Measurements from ENCODE around the gene ELAVL1. TPM values are rescaled to one million over a fixed set of nuclear protein-coding genes. Genes with fewer than 3 reads are reported as not detected.

ELAVL1 gene
- total and polyA plus RNA-seq, 2 donors, result 36.7 to 41.1 TPM

DNA sequence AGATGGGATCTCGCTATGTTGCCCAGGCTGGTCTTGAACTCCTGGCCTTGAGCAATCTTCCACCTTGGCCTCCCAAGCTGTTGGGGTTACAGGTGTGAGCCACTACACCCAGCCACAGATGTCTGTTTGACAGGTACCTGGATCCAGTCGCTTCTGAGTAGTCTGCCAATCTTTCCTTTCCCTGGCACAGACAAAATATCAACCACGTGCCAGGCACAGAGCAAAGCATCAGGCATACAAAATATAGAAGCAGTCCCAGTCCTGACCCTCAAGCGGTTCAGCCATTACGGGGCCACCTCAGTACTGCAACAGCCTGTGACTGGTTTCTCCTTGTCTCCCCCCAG, 3.8 kb downstream of the ELAVL1 start:
- H3K27ac ChIP-seq (ENCODE audit: low read depth), result peak overlapping the region; percentile 4
- DNase-seq (ENCODE audit: extremely low spot score), result no peak
- WGBS, result 78% methylated on average over 5 of the region's 5 CpGs
- no peak overlapping the region for H3K4me3 ChIP-seq (ENCODE audit: low read depth, low read length)
- H3K36me3 ChIP-seq (ENCODE audit: insufficient read depth), result no peaks in the 10 kb centered on the region
- H3K4me1 ChIP-seq (ENCODE audit: insufficient read depth), result no peaks in the 10 kb centered on the region

- H3K4me3 ChIP-seq (ENCODE audit: low read depth, low read length), result no peak overlapping the region
- WGBS, result 73% methylated on average over 6 of the region's 6 CpGs
These were observed 5.0 kb downstream of the ELAVL1 start for GRCh38 chr19:8000298-8001038.

DNA sequence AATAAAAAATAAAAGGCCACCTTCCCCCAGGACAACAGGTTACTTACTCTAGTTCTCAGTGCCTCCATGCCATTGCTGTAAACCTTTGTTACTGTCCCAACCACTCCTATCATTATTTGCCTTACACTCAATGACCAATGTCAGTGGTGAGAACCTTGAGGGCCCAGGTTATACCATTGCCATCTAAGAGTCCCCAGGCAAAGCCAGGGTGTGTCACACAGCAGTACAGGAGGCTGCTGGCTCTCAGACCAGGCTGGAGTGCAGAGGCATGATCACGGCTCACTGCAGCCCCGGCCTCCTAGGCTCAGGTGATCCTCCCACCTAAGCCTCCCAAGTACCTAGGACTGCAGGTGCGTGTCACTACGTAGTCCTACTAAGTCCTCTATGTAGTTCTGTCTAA, 6.1 kb downstream of the ELAVL1 start:
- Histone ChIP-seq H3K4me1 (ENCODE audit: insufficient read depth) (no peaks in the 10 kb centered on the region), H3K4me3 (ENCODE audit: low read depth, low read length) (no peak overlapping the region), H3K36me3 (ENCODE audit: insufficient read depth) (no peaks in the 10 kb centered on the region), H3K27ac (ENCODE audit: low read depth) (no peak overlapping the region)
- 95% methylated on average over 4 of the region's 4 CpGs for WGBS
- DNase-seq (ENCODE audit: extremely low spot score), result no peak

More at GRCh38 chr19:8000298-8001038, 5.0 kb downstream of the ELAVL1 start:
- Histone ChIP-seq H3K27ac (ENCODE audit: low read depth) (no peak overlapping the region), H3K36me3 (ENCODE audit: insufficient read depth) (no peaks in the 10 kb centered on the region), H3K4me1 (ENCODE audit: insufficient read depth) (no peaks in the 10 kb centered on the region)
- no peak for DNase-seq (ENCODE audit: extremely low spot score)

GRCh38 chr19:7997809-7998480, 7.5 kb downstream of the ELAVL1 start:
- Histone ChIP-seq H3K4me1 (ENCODE audit: insufficient read depth) (no peaks in the 10 kb centered on the region), H3K4me3 (ENCODE audit: low read depth, low read length) (no peak overlapping the region), H3K36me3 (ENCODE audit: insufficient read depth) (no peaks in the 10 kb centered on the region), H3K27ac (ENCODE audit: low read depth) (no peak overlapping the region)
- 79% methylated on average over 12 of the region's 12 CpGs for WGBS
- DNase-seq (ENCODE audit: extremely low spot score), result no peak

- WGBS, result 81% methylated on average over 3 of the region's 3 CpGs
- no peak overlapping the region for H3K27ac ChIP-seq (ENCODE audit: low read depth)
- DNase-seq (ENCODE audit: extremely low spot score), result no peak
- H3K36me3 ChIP-seq (ENCODE audit: insufficient read depth), result no peaks in the 10 kb centered on the region
- no peak overlapping the region for H3K4me3 ChIP-seq (ENCODE audit: low read depth, low read length)
- no peaks in the 10 kb centered on the region for H3K4me1 ChIP-seq (ENCODE audit: insufficient read depth)
These were observed 8.6 kb downstream of the ELAVL1 start for GRCh38 chr19:7996883-7997282.

- WGBS, result 96% methylated on average over 3 of the region's 3 CpGs
- no peaks in the 10 kb centered on the region for H3K4me1 ChIP-seq (ENCODE audit: insufficient read depth)
- H3K27ac ChIP-seq (ENCODE audit: low read depth), result no peak overlapping the region
- no peak for DNase-seq (ENCODE audit: extremely low spot score)
- no peak overlapping the region for H3K4me3 ChIP-seq (ENCODE audit: low read depth, low read length)
- H3K36me3 ChIP-seq (ENCODE audit: insufficient read depth), result no peaks in the 10 kb centered on the region
These were observed 9.7 kb downstream of the ELAVL1 start for GRCh38 chr19:7995810-7996158.

DNA sequence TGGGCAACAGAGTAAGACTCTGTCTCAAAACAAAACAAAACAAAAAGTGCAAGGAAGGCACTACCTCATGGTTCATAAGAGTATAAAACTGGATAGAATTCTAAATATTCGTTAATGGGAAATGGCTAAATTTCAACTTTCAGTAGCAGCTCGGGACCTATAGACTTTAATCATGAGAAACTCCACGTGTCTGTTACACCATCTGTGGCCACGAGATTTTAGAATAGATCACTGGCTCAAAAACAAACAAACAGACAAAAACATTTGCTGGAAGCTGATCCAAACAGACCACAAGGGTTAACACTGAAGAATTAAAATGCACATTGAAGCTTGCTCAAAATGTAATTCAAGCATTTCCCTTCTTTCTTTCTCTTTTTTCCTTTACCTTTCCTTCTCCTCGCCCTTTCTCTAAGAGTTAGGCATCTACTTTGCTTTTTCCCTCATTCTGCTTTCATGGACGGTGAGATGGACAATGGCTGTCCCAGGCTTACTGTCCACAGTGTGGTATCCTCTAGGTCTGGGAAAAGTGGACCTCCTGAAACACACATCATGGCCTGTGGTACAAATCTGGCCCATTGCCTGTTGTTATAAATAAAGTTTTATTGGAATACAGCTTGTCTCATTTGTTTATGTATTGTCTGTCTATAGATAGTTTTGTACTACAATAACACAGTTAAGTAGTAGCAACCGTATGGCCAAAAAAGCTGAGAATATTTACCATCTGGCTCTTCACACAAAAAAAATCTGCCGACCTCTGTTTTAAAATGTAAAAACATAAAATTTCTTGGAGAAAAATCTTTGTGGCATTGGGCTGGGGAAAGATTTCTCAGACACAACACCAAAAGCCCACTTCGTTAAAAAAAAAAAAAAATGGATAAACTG, 10.3 kb downstream of the ELAVL1 start:
- Histone ChIP-seq H3K27ac (ENCODE audit: low read depth) (no peak overlapping the region), H3K4me3 (ENCODE audit: low read depth, low read length) (no peak overlapping the region), H3K36me3 (ENCODE audit: insufficient read depth) (no peaks in the 10 kb centered on the region), H3K4me1 (ENCODE audit: insufficient read depth) (no peaks in the 10 kb centered on the region)
- WGBS, result 74% methylated on average over 9 of the region's 9 CpGs
- DNase-seq (ENCODE audit: extremely low spot score), result no peak

- no peak for DNase-seq (ENCODE audit: extremely low spot score)
- Histone ChIP-seq H3K4me1 (ENCODE audit: insufficient read depth) (no peaks in the 10 kb centered on the region), H3K4me3 (ENCODE audit: low read depth, low read length) (no peak overlapping the region), H3K36me3 (ENCODE audit: insufficient read depth) (no peaks in the 10 kb centered on the region), H3K27ac (ENCODE audit: low read depth) (no peak overlapping the region)
- WGBS, result 78% methylated on average over 6 of the region's 6 CpGs
These were observed 11.3 kb downstream of the ELAVL1 start for GRCh38 chr19:7994114-7994513.

DNA sequence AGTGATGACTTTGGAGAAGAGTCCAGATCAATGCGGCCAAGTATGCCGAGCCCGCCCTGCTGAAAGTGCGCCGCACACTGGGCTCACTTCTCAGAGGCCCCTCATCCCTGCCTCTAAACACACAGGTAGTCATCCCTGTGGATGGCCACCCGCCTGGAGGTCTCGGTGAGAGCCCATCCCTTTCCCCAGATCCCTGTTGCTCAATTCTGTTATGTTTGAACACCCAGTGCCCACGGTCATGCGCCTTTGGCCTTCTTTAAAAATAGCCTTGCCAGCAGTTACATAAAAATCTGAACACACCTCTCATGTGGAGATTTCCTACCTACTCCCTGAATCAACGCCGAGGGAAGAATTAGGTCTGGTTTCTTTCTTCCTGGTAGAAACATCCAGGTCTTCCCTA, 11.9 kb downstream of the ELAVL1 start:
- H3K36me3 ChIP-seq (ENCODE audit: insufficient read depth), result no peaks in the 10 kb centered on the region
- no peak overlapping the region for H3K4me3 ChIP-seq (ENCODE audit: low read depth, low read length)
- H3K4me1 ChIP-seq (ENCODE audit: insufficient read depth), result no peaks in the 10 kb centered on the region
- H3K27ac ChIP-seq (ENCODE audit: low read depth), result no peak overlapping the region
- WGBS, result 79% methylated on average over 11 of the region's 11 CpGs
- DNase-seq (ENCODE audit: extremely low spot score), result no peak

DNA sequence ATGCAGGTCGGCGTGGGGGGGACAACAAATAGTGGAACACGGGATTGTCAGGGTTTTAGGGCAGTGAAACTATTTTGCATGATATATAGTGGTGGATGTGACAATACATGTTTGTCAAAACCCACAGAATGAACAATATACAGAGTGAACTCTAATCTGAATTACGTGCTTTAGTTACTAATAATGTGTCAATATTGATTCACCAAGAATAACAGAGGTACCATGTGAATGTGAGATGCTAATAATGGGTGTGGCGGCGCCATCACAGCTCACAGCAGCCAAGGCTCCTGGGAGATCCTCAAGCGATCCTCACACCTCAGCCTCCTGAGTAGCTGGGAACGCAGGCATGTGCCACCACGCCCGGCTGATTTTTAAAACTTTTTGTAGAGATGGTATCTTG, 12.9 kb downstream of the ELAVL1 start:
- H3K4me1 ChIP-seq (ENCODE audit: insufficient read depth), result no peaks in the 10 kb centered on the region
- H3K36me3 ChIP-seq (ENCODE audit: insufficient read depth), result no peaks in the 10 kb centered on the region
- WGBS, result 76% methylated on average over 10 of the region's 10 CpGs
- DNase-seq (ENCODE audit: extremely low spot score), result no peak
- no peak overlapping the region for H3K4me3 ChIP-seq (ENCODE audit: low read depth, low read length)
- no peak overlapping the region for H3K27ac ChIP-seq (ENCODE audit: low read depth)

DNA sequence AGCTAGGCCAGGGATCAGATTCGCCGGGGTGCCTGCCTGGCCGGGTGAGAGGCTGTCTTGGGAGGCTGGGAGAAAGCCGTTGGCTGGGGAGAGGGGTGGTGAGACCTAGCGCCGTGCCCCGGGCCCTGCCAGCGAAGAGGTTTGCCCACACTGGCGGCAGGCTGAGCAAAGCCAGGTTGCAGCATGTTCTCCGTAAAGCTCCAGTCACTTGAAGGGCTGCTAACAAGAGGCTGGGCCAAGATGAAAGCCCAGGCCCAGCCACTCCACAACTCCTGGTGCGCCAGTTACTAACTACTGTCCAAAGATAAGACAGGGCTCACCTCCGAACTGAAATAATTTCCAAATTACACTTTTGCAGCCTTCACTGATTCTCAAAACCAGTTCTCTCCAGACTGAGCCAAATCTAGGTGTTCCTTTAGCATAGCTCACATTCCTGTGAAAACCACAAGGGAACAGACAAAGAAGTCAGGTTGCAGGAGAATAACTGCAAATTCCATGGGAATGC, 16.3 kb downstream of the ELAVL1 start:
- 88% methylated on average over 12 of the region's 12 CpGs for WGBS
- H3K4me1 ChIP-seq (ENCODE audit: insufficient read depth), result no peaks in the 10 kb centered on the region
- DNase-seq (ENCODE audit: extremely low spot score), result no peak
- H3K27ac ChIP-seq (ENCODE audit: low read depth), result no peak overlapping the region
- no peaks in the 10 kb centered on the region for H3K36me3 ChIP-seq (ENCODE audit: insufficient read depth)
- no peak overlapping the region for H3K4me3 ChIP-seq (ENCODE audit: low read depth, low read length)

- DNase-seq (ENCODE audit: extremely low spot score), result no peak
- Histone ChIP-seq H3K4me1 (ENCODE audit: insufficient read depth) (no peaks in the 10 kb centered on the region), H3K27ac (ENCODE audit: low read depth) (no peak overlapping the region), H3K4me3 (ENCODE audit: low read depth, low read length) (no peak overlapping the region), H3K36me3 (ENCODE audit: insufficient read depth) (no peaks in the 10 kb centered on the region)
- 79% methylated on average over 5 of the region's 5 CpGs for WGBS
These were observed 17.1 kb downstream of the ELAVL1 start for GRCh38 chr19:7988307-7988706.

DNA sequence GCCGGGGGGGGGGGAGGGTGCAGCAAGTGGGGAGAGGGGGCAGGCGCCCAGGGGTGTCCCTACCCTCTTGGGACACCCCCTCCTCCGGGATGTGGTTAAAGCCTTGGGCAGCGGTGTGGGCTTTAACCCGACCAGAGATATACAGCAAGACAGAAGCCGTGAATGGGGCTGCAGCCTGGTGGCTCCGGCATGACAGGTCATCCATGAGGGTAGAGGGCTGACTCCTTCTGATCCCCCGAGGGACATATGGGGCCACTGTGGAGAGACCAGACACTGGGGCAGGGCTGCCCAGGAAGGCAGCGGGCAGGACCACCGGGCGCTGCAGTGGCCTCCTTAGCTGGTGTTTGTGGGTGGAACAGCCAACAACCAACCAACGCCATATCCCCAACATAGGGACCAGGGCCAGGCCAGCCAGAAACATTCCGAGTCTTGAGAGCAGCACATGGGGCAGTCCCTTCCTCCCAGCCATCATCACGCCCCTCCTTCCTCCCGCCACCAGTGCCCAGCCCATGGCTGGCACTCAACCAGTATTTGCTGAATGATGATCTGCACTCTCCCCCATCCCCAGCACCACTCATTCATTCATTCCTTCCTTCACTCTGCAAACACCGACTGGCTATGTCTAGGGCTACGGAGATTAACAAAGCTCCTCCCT, 18.2 kb downstream of the ELAVL1 start:
- no peaks in the 10 kb centered on the region for H3K36me3 ChIP-seq (ENCODE audit: insufficient read depth)
- no peaks in the 10 kb centered on the region for H3K4me1 ChIP-seq (ENCODE audit: insufficient read depth)
- no peak for DNase-seq (ENCODE audit: extremely low spot score)
- no peak overlapping the region for H3K4me3 ChIP-seq (ENCODE audit: low read depth, low read length)
- no peak overlapping the region for H3K27ac ChIP-seq (ENCODE audit: low read depth)
- 72% methylated on average over 17 of the region's 17 CpGs for WGBS

Data from urinary bladder (tissue), 4 donors.